OCI-LY1 (cell line): ENCODE data around the gene UBE2R2.

Experiments
- H2AFZ ChIP-seq: fragments of 200-600 bp; sonication (generic), shearing (Covaris generic); 2 replicates; pipeline ENCODE4 v1.6.0; 2014; ENCODE audit warnings: antibody characterized with exemption, mild to moderate bottlenecking, low read length
- H3F3A ChIP-seq: fragments of 200-600 bp; sonication (generic), shearing (Covaris generic); 2 replicates; pipeline ENCODE4 v1.6.0; 2014; ENCODE audit warnings: mild to moderate bottlenecking, antibody characterized with exemption, low read length, moderate library complexity; ENCODE audit not compliant: insufficient read depth
- H3K27ac ChIP-seq: fragments of 200-600 bp; sonication (generic); 2 replicates; pipeline ENCODE4 v1.5.1; 2014; ENCODE audit warnings: low read length, mixed run types, mild to moderate bottlenecking, low read depth; ENCODE audit not compliant: poor library complexity, severe bottlenecking
- H3K27me3 ChIP-seq: fragments of 200-600 bp; sonication (generic); 2 replicates; pipeline ENCODE4 v1.6.0; 2014; ENCODE audit warnings: antibody characterized with exemption, mild to moderate bottlenecking, low read length, moderate library complexity; ENCODE audit not compliant: insufficient read depth
- H3K36me3 ChIP-seq: fragments of 200-600 bp; sonication (generic); 2 replicates; pipeline ENCODE4 v1.6.1; 2014; ENCODE audit warnings: mild to moderate bottlenecking, antibody characterized with exemption, low read length, moderate library complexity, mixed read lengths; ENCODE audit not compliant: insufficient read depth
- H3K4me1 ChIP-seq: fragments of 200-600 bp; sonication (generic); 2 replicates; pipeline ENCODE4 v1.5.1; 2014; ENCODE audit warnings: mild to moderate bottlenecking, low read length, moderate library complexity; ENCODE audit not compliant: insufficient read depth, severe bottlenecking
- H3K4me2 ChIP-seq: fragments of 200-600 bp; sonication (generic), shearing (Covaris generic); 2 replicates; pipeline ENCODE4 v1.6.1; 2014; ENCODE audit warnings: low read length
- H3K4me3 ChIP-seq: fragments of 200-600 bp; sonication (generic); 2 replicates; pipeline ENCODE4 v1.5.1; 2014; ENCODE audit warnings: low read length, low read depth, mild to moderate bottlenecking, mixed read lengths; ENCODE audit not compliant: poor library complexity, severe bottlenecking
- H3K79me2 ChIP-seq: fragments of 200-600 bp; shearing (Covaris generic); 2 replicates; pipeline ENCODE4 v1.6.1; 2016; ENCODE audit warnings: mixed run types, low read length, mixed read lengths; ENCODE audit not compliant: insufficient read depth
- H3K9ac ChIP-seq: fragments of 200-600 bp; sonication (generic), shearing (Covaris generic); 2 replicates; pipeline ENCODE4 v1.6.1; 2014; ENCODE audit warnings: mild to moderate bottlenecking, low read length, mixed read lengths
- H3K9me2 ChIP-seq: fragments of 200-600 bp; sonication (generic), shearing (Covaris generic); 2 replicates; pipeline ENCODE4 v1.6.1; 2014; ENCODE audit warnings: low read depth, mild to moderate bottlenecking, low read length, mixed read lengths
- H3K9me3 ChIP-seq: fragments of 200-600 bp; shearing (Covaris generic); 2 replicates; pipeline ENCODE4 v1.6.1; 2014; ENCODE audit warnings: low read length, mixed read lengths
- H4K20me1 ChIP-seq: fragments of 200-600 bp; sonication (generic), shearing (Covaris generic); 2 replicates; pipeline ENCODE4 v1.6.0; 2016; ENCODE audit warnings: mild to moderate bottlenecking, low read length; ENCODE audit not compliant: insufficient read depth
- EZH2 ChIP-seq: fragments of 200-600 bp; sonication (generic), shearing (Covaris generic); IDR thresholded peaks from 2 replicates; pipeline ENCODE4 v1.8.0; 2017; ENCODE audit warnings: borderline replicate concordance, mixed run types, mild to moderate bottlenecking, antibody characterized with exemption, low read length, moderate library complexity, mixed read lengths
- TF ChIP-seq, protein P1 (sequence below): fragments of 200-600 bp; sonication (generic), shearing (Covaris generic); IDR thresholded peaks from 2 replicates; pipeline ENCODE4 v1.5.1; 2017; ENCODE audit warnings: mild to moderate bottlenecking, antibody characterized with exemption, low read length, moderate library complexity, mixed read lengths

UBE2R2 gene

DNA sequence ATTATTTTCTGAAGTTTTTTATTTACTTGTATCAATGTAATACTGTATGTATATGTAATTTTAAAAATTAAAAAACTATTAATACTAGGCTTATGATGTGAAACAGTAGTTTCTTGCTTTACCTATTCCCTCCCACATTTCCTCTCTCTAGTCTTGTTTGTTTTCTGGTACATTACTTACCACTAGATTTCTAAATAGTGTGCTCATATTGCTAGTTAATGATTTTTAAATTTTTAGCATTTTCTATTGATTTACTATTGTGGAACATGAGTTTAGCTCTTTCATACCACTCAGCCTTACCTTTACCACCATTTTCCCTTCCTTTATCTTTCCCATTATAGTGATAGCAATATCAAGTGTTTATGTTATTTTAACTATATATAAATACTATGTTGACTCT is 39.3 kb downstream of the UBE2R2 start:
- Histone ChIP-seq H3K9me3 (no peaks in the 10 kb centered on the region), H3K9ac (no peak overlapping the region), H3K27me3 (no peaks in the 10 kb centered on the region), H3K79me2 (peaks cover 91% of the 10 kb centered on the region), H3K4me2 (no peak overlapping the region), H4K20me1 (peaks cover 2% of the 10 kb centered on the region; the same call in 1 of the 2 replicates), H3K36me3 (peaks cover 11% of the 10 kb centered on the region; the same call in 1 of the 2 replicates), H3K4me3 (no peak overlapping the region), H3K9me2 (no peaks in the 10 kb centered on the region), H3F3A (no peaks in the 10 kb centered on the region; the same call in 1 of the 2 replicates), H2AFZ (no peak overlapping the region), H3K27ac (peak overlapping the region; percentile 55), H3K4me1 (peaks cover 85% of the 10 kb centered on the region)
- no peak for TF ChIP-seq EZH2
- TF ChIP-seq, protein P1, sequence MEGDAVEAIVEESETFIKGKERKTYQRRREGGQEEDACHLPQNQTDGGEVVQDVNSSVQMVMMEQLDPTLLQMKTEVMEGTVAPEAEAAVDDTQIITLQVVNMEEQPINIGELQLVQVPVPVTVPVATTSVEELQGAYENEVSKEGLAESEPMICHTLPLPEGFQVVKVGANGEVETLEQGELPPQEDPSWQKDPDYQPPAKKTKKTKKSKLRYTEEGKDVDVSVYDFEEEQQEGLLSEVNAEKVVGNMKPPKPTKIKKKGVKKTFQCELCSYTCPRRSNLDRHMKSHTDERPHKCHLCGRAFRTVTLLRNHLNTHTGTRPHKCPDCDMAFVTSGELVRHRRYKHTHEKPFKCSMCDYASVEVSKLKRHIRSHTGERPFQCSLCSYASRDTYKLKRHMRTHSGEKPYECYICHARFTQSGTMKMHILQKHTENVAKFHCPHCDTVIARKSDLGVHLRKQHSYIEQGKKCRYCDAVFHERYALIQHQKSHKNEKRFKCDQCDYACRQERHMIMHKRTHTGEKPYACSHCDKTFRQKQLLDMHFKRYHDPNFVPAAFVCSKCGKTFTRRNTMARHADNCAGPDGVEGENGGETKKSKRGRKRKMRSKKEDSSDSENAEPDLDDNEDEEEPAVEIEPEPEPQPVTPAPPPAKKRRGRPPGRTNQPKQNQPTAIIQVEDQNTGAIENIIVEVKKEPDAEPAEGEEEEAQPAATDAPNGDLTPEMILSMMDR = no peak

- no peaks in the 10 kb centered on the region for H3K9me2 ChIP-seq
- H3K4me3 ChIP-seq = no peak overlapping the region
- TF ChIP-seq, protein P1 = no peak
- TF ChIP-seq EZH2 = no peak
- H3K9ac ChIP-seq = no peak overlapping the region
- H3K36me3 ChIP-seq = peaks cover 11% of the 10 kb centered on the region; the same call in 1 of the 2 replicates
- peaks cover 2% of the 10 kb centered on the region; the same call in 1 of the 2 replicates for H4K20me1 ChIP-seq
- peaks cover 87% of the 10 kb centered on the region for H3K4me1 ChIP-seq
- H3K27ac ChIP-seq = peak overlapping the region; percentile 72
- no peaks in the 10 kb centered on the region for H3K27me3 ChIP-seq
- H3F3A ChIP-seq = no peaks in the 10 kb centered on the region; the same call in 1 of the 2 replicates
- H3K9me3 ChIP-seq = no peaks in the 10 kb centered on the region
- no peak overlapping the region for H3K4me2 ChIP-seq
- no peak overlapping the region for H2AFZ ChIP-seq
- H3K79me2 ChIP-seq = peaks cover 84% of the 10 kb centered on the region
Observed at GRCh38 chr9:33858423-33858822, 41.5 kb downstream of the UBE2R2 start.

GRCh38 chr9:33860200-33860871 is 43.4 kb downstream of the UBE2R2 start:
- TF ChIP-seq EZH2 = no peak
- TF ChIP-seq, protein P1 = no peak
- Histone ChIP-seq H4K20me1 (no peaks in the 10 kb centered on the region), H3K9me3 (no peaks in the 10 kb centered on the region), H2AFZ (no peak overlapping the region), H3K9me2 (no peaks in the 10 kb centered on the region), H3K4me3 (no peak overlapping the region), H3K27ac (peak overlapping the region; percentile 72), H3K27me3 (no peaks in the 10 kb centered on the region), H3K4me2 (no peak overlapping the region; the same call in 1 of the 2 replicates), H3K79me2 (peaks cover 82% of the 10 kb centered on the region), H3K36me3 (peaks cover 17% of the 10 kb centered on the region), H3K4me1 (peaks cover 74% of the 10 kb centered on the region), H3K9ac (no peak overlapping the region), H3F3A (no peaks in the 10 kb centered on the region; the same call in 1 of the 2 replicates)
